Adrenal gland (tissue), 12 donors: ENCODE measurements around the gene S100A12. TPM values are rescaled to one million over a fixed set of nuclear protein-coding genes. Genes with fewer than 3 reads are reported as not detected.

Experiments
- DNase-seq, 7 donors: peaks; one replicate each; pipeline ENCODE4 v3.0.0-alpha.2; 2019 to 2020
- H3K27ac ChIP-seq, 5 donors: fragments of 200-600 bp; sonication (generic) in 4 of 5; 1 replicate in 3 of 5; 2 replicates in 2 of 5; pipeline versions ENCODE4 v1.5.1 to v1.8.0; 2016 to 2020; ENCODE audit warnings: mild to moderate bottlenecking in 1 of 5
- H3K27me3 ChIP-seq: fragments of 200-600 bp; 2 replicates; pipeline ENCODE4 v1.8.0; 2021
- H3K36me3 ChIP-seq, 2 donors: fragments of 200-600 bp; replicated peaks in 1 of 2; 1 replicate in 1 of 2; 2 replicates in 1 of 2; pipeline versions ENCODE4 v1.5.1 to v1.8.0; 2018 to 2022
- H3K4me1 ChIP-seq, 2 donors: fragments of 200-600 bp; replicated peaks in 1 of 2; 1 replicate in 1 of 2; 2 replicates in 1 of 2; pipeline versions ENCODE4 v1.5.1 to v1.8.0; 2018 to 2021
- H3K4me3 ChIP-seq, 4 donors: fragments of 200-600 bp; sonication (generic) in 3 of 4; one replicate each; pipeline ENCODE4 v1.5.1; 2016 to 2018
- H3K9me3 ChIP-seq, 3 donors: fragments of 200-600 bp; sonication (generic) in 1 of 3; replicated peaks in 1 of 3; 1 replicate in 2 of 3; 2 replicates in 1 of 3; pipeline versions ENCODE4 v1.5.1 to v1.8.0; 2016 to 2021
- CTCF ChIP-seq, 6 experiments: fragments of 450-650 bp in 4 of 6; fragments of 200-600 bp in 2 of 6; sonication (generic) in 1 of 6; IDR thresholded peaks; 1 replicate in 5 of 6; 2 replicates in 1 of 6; pipeline versions ENCODE4 v1.5.1 to v1.8.0; 2016 to 2021; ENCODE audit warnings: antibody characterized with exemption in 6 of 6, mild to moderate bottlenecking in 2 of 6, moderate library complexity in 1 of 6
- POLR2A ChIP-seq, 2 donors: fragments of 450-650 bp; IDR thresholded peaks; one replicate each; pipeline ENCODE4 v1.6.1; 2017; ENCODE audit warnings: antibody characterized with exemption in 2 of 2, mild to moderate bottlenecking in 2 of 2, moderate library complexity in 1 of 2
- WGBS, 4 donors: extraction: QIAGEN DNeasy Blood & Tissue Kit in 2 of 4; methylation state at CpG; one replicate each; pipeline versions ENCODE4 v1.1.5 to v1.1.7; 2013 to 2017; 5-methylcytosine and 5-hydroxymethylcytosine counted together
- intact Hi-C, 2 donors: fragments of 100-400 bp; cut with DNase I; formaldehyde crosslinking; loops; one replicate each; pipeline versions ENCODE4 v1.14.1 to v1.15.0; 2022 to 2023
- polyA plus RNA-seq, 3 donors: library from polyadenylated mRNA; stranded (reverse); fragments of 200-250 nt in 2 of 3; fragments of 350-450 nt in 1 of 3; fragmentation: Illumina TruSeq in 1 of 3; extraction: RNeasy Lipid Tissue Mini Kit (QIAGEN cat#74804) in 1 of 3; gene quantifications; one replicate each; pipeline ENCODE4 v1.2.3, GENCODE V29; 2013 to 2014
- total RNA-seq, 9 donors: library from RNA; depleted of rRNA in 4 of 9; stranded (reverse); fragments of >200 nt in 4 of 9; fragments of 120-200 nt in 1 of 9; fragmentation: NEBNext Ultra II Directional in 1 of 9; extraction: Animal tissue kit (Norgen Biotek cat#: 25700) in 1 of 9; gene quantifications; one replicate each; pipeline versions ENCODE4 v1.1.0 to v1.2.4, GENCODE V29; 2013 to 2023
- donor health status: healthy with polysubstance abuse.
- donor health status: Bipolar disorder and iron deficiency.
- donor health status: DM: yes; HTN: yes; CAD: no.
- donor health status: DM: no; HTN: no; CAD: no.
- donor health status: DM: no; HTN: no; CAD: no.
- donor health status: DM: yes; HTN: yes; CAD: no.

Gene S100A12
- total and polyA plus RNA-seq, 12 donors = 1.1 to 9.1 (median 2.2) TPM; not detected in 3

GRCh38 chr1:153365696-153366095 is 9.7 kb downstream of the S100A12 start:
- TF ChIP-seq POLR2A (IDR thresholded peaks at IDR 0.05) (no peak), CTCF (IDR thresholded peaks at IDR 0.05) (no peak)

GRCh38 chr1:153364766-153365666 is 10.4 kb downstream of the S100A12 start:
- no peaks in the 10 kb centered on the region for H3K27me3 ChIP-seq
- intact Hi-C loops = no loop called here
- peak in 2 of 7 donors; percentile 12 to 34 for DNase-seq
- no peak for TF ChIP-seq CTCF (IDR thresholded peaks at IDR 0.05)
- TF ChIP-seq POLR2A (IDR thresholded peaks at IDR 0.05) = no peak
- WGBS, 4 donors = 70 to 81% (median 77%) methylated on average over 11 to 12 of the region's 12 CpGs
- H3K4me3 ChIP-seq = no peak overlapping the region
- H3K36me3 ChIP-seq = no peaks in the 10 kb centered on the region
- H3K27ac ChIP-seq = no peak overlapping the region
- H3K4me1 ChIP-seq = no peaks in the 10 kb centered on the region
- H3K9me3 ChIP-seq = no peaks in the 10 kb centered on the region

More at GRCh38 chr1:153365696-153366095, 9.7 kb downstream of the S100A12 start:
- Histone ChIP-seq H3K4me3 (no peak overlapping the region), H3K36me3 (no peaks in the 10 kb centered on the region), H3K27ac (no peak overlapping the region), H3K4me1 (no peaks in the 10 kb centered on the region), H3K27me3 (no peaks in the 10 kb centered on the region), H3K9me3 (no peaks in the 10 kb centered on the region)
- intact Hi-C loops = no loop called here
- WGBS, 4 donors = 69 to 79% (median 77%) methylated on average over 8 of the region's 8 CpGs
- DNase-seq = peak in 2 of 7 donors; percentile 8 to 24

- H3K27ac ChIP-seq = no peak overlapping the region
- H3K9me3 ChIP-seq = no peaks in the 10 kb centered on the region
- intact Hi-C loops = no loop called here
- TF ChIP-seq POLR2A (IDR thresholded peaks at IDR 0.05) (no peak), CTCF (IDR thresholded peaks at IDR 0.05) (no peak)
- peak in 2 of 7 donors; percentile 8 to 9 for DNase-seq
- H3K4me3 ChIP-seq = no peak overlapping the region
- no peaks in the 10 kb centered on the region for H3K4me1 ChIP-seq
- H3K27me3 ChIP-seq = no peaks in the 10 kb centered on the region
- H3K36me3 ChIP-seq = no peaks in the 10 kb centered on the region
Measured at GRCh38 chr1:153364156-153364555, 11.3 kb downstream of the S100A12 start.

- TF ChIP-seq POLR2A (IDR thresholded peaks at IDR 0.05) = no peak
- TF ChIP-seq CTCF (IDR thresholded peaks at IDR 0.05) = no peak
- H3K9me3 ChIP-seq = no peaks in the 10 kb centered on the region
- H3K27me3 ChIP-seq = no peaks in the 10 kb centered on the region
- no peaks in the 10 kb centered on the region for H3K4me1 ChIP-seq
- peak in 1 of 7 donors; percentile 10 for DNase-seq
- no peak overlapping the region for H3K4me3 ChIP-seq
- intact Hi-C loops = no loop called here
- H3K36me3 ChIP-seq = no peaks in the 10 kb centered on the region
- WGBS, 4 donors = 62 to 66% (median 65%) methylated on average over 3 of the region's 3 CpGs
- H3K27ac ChIP-seq = no peak overlapping the region
Measured at GRCh38 chr1:153363641-153364040, 11.8 kb downstream of the S100A12 start.
